Measurements from ENCODE around the gene HYAL1.
"Not testable (repeated sequence)": the region's sequence is repeated elsewhere in the genome, so short reads cannot be mapped to it uniquely, and the experiment has no call there.

HYAL1 gene

GRCh38 chr3:50286322-50287227 is 16.8 kb downstream of the HYAL1 start:
- no peak overlapping the region for H3K4me3 ChIP-seq (ENCODE audit: low read depth, low read length)
- DNase-seq (ENCODE audit: low read depth) = no peak
- no peak for TF ChIP-seq CTCF (IDR thresholded peaks at IDR 0.05; ENCODE audit: insufficient read depth, low read depth, low read length, missing control alignments)

GRCh38 chr3:50284121-50284520 is 19.3 kb downstream of the HYAL1 start:
- H3K4me3 ChIP-seq (ENCODE audit: low read depth, low read length); DNase-seq (ENCODE audit: low read depth): not testable (repeated sequence)

- no peak overlapping the region for H3K4me3 ChIP-seq (ENCODE audit: low read depth, low read length)
- DNase-seq (ENCODE audit: low read depth) = no peak
- TF ChIP-seq CTCF (IDR thresholded peaks at IDR 0.05; ENCODE audit: insufficient read depth, low read depth, low read length, missing control alignments) = no peak
Measured at GRCh38 chr3:50279255-50280016, 23.9 kb downstream of the HYAL1 start.

- no peak for TF ChIP-seq CTCF (IDR thresholded peaks at IDR 0.05; ENCODE audit: insufficient read depth, low read depth, low read length, missing control alignments)
- no peak for DNase-seq (ENCODE audit: low read depth)
- no peak within 1 kb of the TSS for H3K4me3 ChIP-seq (ENCODE audit: low read depth, low read length)
Measured at GRCh38 chr3:50278880-50279224, 24.5 kb downstream of the HYAL1 start, which contains the start of gene LSMEM2. Gene LSMEM2, plus strand, starts transcription at chr3:50279087. Its CDS starts 27 bp downstream, at chr3:50279114.

- no peak for TF ChIP-seq CTCF (IDR thresholded peaks at IDR 0.05; ENCODE audit: insufficient read depth, low read depth, low read length, missing control alignments)
- no peak for DNase-seq (ENCODE audit: low read depth)
- no peak overlapping the region for H3K4me3 ChIP-seq (ENCODE audit: low read depth, low read length)
Measured at GRCh38 chr3:50278123-50278879, 25.1 kb downstream of the HYAL1 start.

- no peak overlapping the region for H3K4me3 ChIP-seq (ENCODE audit: low read depth, low read length)
- no peak for DNase-seq (ENCODE audit: low read depth)
- no peak for TF ChIP-seq CTCF (IDR thresholded peaks at IDR 0.05; ENCODE audit: insufficient read depth, low read depth, low read length, missing control alignments)
Measured at GRCh38 chr3:50276762-50277101, 26.6 kb downstream of the HYAL1 start.
